ENCODE measurements around the gene ILDR2. TPM values are rescaled to one million over a fixed set of nuclear protein-coding genes. Genes with fewer than 3 reads are reported as not detected.

The ILDR2 gene
- total and polyA plus RNA-seq, 2 donors (not counting 3 experiments of a cell fraction or from before 2014, with no cell fraction given) = not detected

DNA sequence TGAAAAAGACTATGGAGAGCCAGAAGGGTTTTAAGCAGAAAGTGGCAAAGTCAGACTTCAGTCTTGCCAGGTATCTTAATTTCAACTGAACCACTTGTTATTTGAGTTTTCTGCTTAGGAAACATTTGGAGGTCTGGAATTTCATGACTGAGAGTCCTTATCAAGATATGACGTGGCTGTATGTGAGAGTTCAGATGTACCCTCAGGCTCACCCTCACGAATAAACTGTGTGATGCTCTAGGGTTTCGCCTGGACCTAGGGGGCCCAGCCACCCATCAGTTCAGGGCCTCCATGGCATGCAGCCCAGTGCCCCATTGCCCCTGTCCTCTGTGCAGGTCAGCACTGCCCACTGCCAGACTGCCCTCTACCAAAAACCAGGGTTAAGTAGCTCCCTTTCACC is 68.7 kb downstream of the ILDR2 start:
- Histone ChIP-seq H4K20me1 (replicated peaks; ENCODE audit: control insufficient read depth, extremely low read depth, insufficient read depth, low read length) (no peaks in the 10 kb centered on the region), H3K9me3 (replicated peaks; ENCODE audit: control insufficient read depth, insufficient read depth, low read length) (no peaks in the 10 kb centered on the region), H3K9me1 (replicated peaks; ENCODE audit: control insufficient read depth, extremely low read depth, insufficient read depth, low read length) (no peaks in the 10 kb centered on the region), H2AFZ (ENCODE audit: low read depth, low read length) (no peak overlapping the region), H3K4me1 (ENCODE audit: control insufficient read depth, extremely low read depth, insufficient read depth, low read length) (no peaks in the 10 kb centered on the region), H3K4me3 (replicated peaks in 1 of 3; ENCODE audit: insufficient read depth in 1 of 3, low read depth in 1 of 3, low read length in 3 of 3) (no peak overlapping the region), H3K27ac (ENCODE audit: insufficient read depth, low read depth, low read length) (no peak overlapping the region), H3K4me2 (ENCODE audit: insufficient read depth, low read length) (no peak overlapping the region), H3K79me2 (ENCODE audit: control insufficient read depth, insufficient read depth, low read length) (no peaks in the 10 kb centered on the region), H3K36me3 (ENCODE audit: control insufficient read depth in 2 of 2, extremely low read depth in 1 of 2, insufficient read depth in 2 of 2, low read length in 2 of 2) (no peaks in the 10 kb centered on the region), H3K9ac (replicated peaks; ENCODE audit: extremely low read depth, insufficient read depth, low read length) (no peak overlapping the region), H3K27me3 (ENCODE audit: control insufficient read depth in 2 of 2, insufficient read depth in 2 of 2, low read length in 2 of 2) (no peaks in the 10 kb centered on the region)
- no peak for TF ChIP-seq FOS (IDR thresholded peaks at IDR 0.05; ENCODE audit: borderline replicate concordance, insufficient read depth, low read length)
- no peak for TF ChIP-seq POLR2A (IDR thresholded peaks at IDR 0.05; ENCODE audit: low read depth, low read length)
- no peak for TF ChIP-seq EZH2 (IDR thresholded peaks at IDR 0.05; ENCODE audit: borderline replicate concordance, low read depth, low read length, severe bottlenecking)
- no peak for TF ChIP-seq GATA2 (IDR thresholded peaks at IDR 0.05; ENCODE audit: insufficient read depth, insufficient read length, low read depth, low read length)
- no peak for TF ChIP-seq JUN (IDR thresholded peaks at IDR 0.05; ENCODE audit: borderline replicate concordance, insufficient read depth, insufficient read length, low read depth)
- TF ChIP-seq MAX (IDR thresholded peaks at IDR 0.05; ENCODE audit: insufficient read depth, insufficient read length) = no peak
- no peak for TF ChIP-seq POLR2AphosphoS5 (IDR thresholded peaks at IDR 0.05; ENCODE audit: insufficient read depth, low read depth, low read length)
- no peak for TF ChIP-seq MYC (IDR thresholded peaks at IDR 0.05; ENCODE audit: low read depth, low read length)
- TF ChIP-seq CTCF (IDR thresholded peaks at IDR 0.05; ENCODE audit: extremely low read depth in 1 of 2, insufficient read depth in 1 of 2, low read depth in 1 of 2, low read length in 2 of 2) = no peak
- FAIRE-seq = no peak
- DNase-seq (ENCODE audit: low read depth, low spot score) = no peak
- ChIA-PET CTCF (interaction anchor here (1.0 to 13.5 kb wide), 3 partner anchors 23 to 153 kb away, joined by 3 to 509 read pairs (median 3); no protein-coding TSS in a partner anchor), POLR2A (no interaction called here)
- dilution Hi-C loops (cut with MboI; ENCODE audit: extremely low pct_ligation_motif_present, low sequenced_read_pairs) (no loop called here), intact Hi-C loops (cut with micrococcal nuclease) (no loop called here)
- no TSS peak for BruUV-seq (replicated peaks)
